Measurements from ENCODE around the gene ATP5F1D. TPM values are rescaled to one million over a fixed set of nuclear protein-coding genes. Genes with fewer than 3 reads are reported as not detected.

Gene ATP5F1D
- total and polyA plus RNA-seq, 2 of the 13 experiments (the other 11 are each of a cell fraction or from before 2014, with no cell fraction given) = 39.4 to 78.7 TPM

- TF ChIP-seq, protein P1, sequence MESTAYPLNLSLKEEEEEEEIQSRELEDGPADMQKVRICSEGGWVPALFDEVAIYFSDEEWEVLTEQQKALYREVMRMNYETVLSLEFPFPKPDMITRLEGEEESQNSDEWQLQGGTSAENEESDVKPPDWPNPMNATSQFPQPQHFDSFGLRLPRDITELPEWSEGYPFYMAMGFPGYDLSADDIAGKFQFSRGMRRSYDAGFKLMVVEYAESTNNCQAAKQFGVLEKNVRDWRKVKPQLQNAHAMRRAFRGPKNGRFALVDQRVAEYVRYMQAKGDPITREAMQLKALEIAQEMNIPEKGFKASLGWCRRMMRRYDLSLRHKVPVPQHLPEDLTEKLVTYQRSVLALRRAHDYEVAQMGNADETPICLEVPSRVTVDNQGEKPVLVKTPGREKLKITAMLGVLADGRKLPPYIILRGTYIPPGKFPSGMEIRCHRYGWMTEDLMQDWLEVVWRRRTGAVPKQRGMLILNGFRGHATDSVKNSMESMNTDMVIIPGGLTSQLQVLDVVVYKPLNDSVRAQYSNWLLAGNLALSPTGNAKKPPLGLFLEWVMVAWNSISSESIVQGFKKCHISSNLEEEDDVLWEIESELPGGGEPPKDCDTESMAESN (CRISPR knock-in tag; conservative IDR thresholded peaks at IDR 0.05) = no peak
- peak; percentile 40 for TF ChIP-seq TEAD3 (CRISPR knock-in tag; optimal IDR thresholded peaks at IDR 0.05; ENCODE audit: borderline replicate concordance)
- TF ChIP-seq CCDC6 (CRISPR knock-in tag; IDR thresholded peaks at IDR 0.05) = no peak
- TF ChIP-seq ZNF253 (CRISPR knock-in tag; IDR thresholded peaks at IDR 0.05; ENCODE audit: borderline replicate concordance) = no peak
- no peak for TF ChIP-seq SATB2 (CRISPR knock-in tag; IDR thresholded peaks at IDR 0.05)
- TF ChIP-seq, protein P2, sequence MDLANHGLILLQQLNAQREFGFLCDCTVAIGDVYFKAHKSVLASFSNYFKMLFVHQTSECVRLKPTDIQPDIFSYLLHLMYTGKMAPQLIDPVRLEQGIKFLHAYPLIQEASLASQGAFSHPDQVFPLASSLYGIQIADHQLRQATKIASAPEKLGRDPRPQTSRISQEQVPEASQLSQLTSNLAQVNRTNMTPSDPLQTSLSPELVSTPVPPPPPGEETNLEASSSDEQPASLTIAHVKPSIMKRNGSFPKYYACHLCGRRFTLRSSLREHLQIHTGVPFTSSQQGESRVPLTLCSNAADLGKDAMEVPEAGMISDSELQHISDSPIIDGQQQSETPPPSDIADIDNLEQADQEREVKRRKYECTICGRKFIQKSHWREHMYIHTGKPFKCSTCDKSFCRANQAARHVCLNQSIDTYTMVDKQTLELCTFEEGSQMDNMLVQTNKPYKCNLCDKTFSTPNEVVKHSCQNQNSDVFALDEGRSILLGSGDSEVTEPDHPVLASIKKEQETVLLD (CRISPR knock-in tag; IDR thresholded peaks at IDR 0.05; ENCODE audit: low read depth) = no peak
- no peak for TF ChIP-seq FOXA1 (IDR thresholded peaks at IDR 0.05)
- TF ChIP-seq FOXA1 (CRISPR knock-in tag; IDR thresholded peaks at IDR 0.05) = no peak
- no peak for TF ChIP-seq ZC3H4 (CRISPR knock-in tag; IDR thresholded peaks at IDR 0.05; ENCODE audit: borderline replicate concordance)
- TF ChIP-seq DNMT3B (CRISPR knock-in tag; conservative IDR thresholded peaks at IDR 0.05) = no peak
- no peak for TF ChIP-seq ZNF367 (CRISPR knock-in tag; IDR thresholded peaks at IDR 0.05; ENCODE audit: borderline replicate concordance)
- TF ChIP-seq ZNF343 (CRISPR knock-in tag; IDR thresholded peaks at IDR 0.05) = no peak
- TF ChIP-seq ZNF24 (IDR thresholded peaks at IDR 0.05) = no peak
- no peak for TF ChIP-seq ZMYM3 (CRISPR knock-in tag; IDR thresholded peaks at IDR 0.05)
- TF ChIP-seq SMARCC2 (IDR thresholded peaks at IDR 0.05) = no peak
- TF ChIP-seq SUZ12 (IDR thresholded peaks at IDR 0.05; ENCODE audit: low read depth, low read length) = no peak
- no peak for TF ChIP-seq STAG1 (CRISPR knock-in tag; IDR thresholded peaks at IDR 0.05)
- TF ChIP-seq, protein P3, sequence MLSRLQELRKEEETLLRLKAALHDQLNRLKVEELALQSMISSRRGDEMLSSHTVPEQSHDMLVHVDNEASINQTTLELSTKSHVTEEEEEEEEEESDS (CRISPR knock-in tag; IDR thresholded peaks at IDR 0.05; ENCODE audit: borderline replicate concordance) = no peak
- TF ChIP-seq TBL1XR1 (IDR thresholded peaks at IDR 0.05; ENCODE audit: borderline replicate concordance, low read length, partially characterized antibody) = no peak
- TF ChIP-seq, protein P4, sequence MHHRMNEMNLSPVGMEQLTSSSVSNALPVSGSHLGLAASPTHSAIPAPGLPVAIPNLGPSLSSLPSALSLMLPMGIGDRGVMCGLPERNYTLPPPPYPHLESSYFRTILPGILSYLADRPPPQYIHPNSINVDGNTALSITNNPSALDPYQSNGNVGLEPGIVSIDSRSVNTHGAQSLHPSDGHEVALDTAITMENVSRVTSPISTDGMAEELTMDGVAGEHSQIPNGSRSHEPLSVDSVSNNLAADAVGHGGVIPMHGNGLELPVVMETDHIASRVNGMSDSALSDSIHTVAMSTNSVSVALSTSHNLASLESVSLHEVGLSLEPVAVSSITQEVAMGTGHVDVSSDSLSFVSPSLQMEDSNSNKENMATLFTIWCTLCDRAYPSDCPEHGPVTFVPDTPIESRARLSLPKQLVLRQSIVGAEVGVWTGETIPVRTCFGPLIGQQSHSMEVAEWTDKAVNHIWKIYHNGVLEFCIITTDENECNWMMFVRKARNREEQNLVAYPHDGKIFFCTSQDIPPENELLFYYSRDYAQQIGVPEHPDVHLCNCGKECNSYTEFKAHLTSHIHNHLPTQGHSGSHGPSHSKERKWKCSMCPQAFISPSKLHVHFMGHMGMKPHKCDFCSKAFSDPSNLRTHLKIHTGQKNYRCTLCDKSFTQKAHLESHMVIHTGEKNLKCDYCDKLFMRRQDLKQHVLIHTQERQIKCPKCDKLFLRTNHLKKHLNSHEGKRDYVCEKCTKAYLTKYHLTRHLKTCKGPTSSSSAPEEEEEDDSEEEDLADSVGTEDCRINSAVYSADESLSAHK (CRISPR knock-in tag; IDR thresholded peaks at IDR 0.05; ENCODE audit: borderline replicate concordance) = no peak
- no peak for TF ChIP-seq ARID2 (CRISPR knock-in tag; IDR thresholded peaks at IDR 0.05; ENCODE audit: borderline replicate concordance)
- peak; percentile 86 for TF ChIP-seq ZNF281 (CRISPR knock-in tag; IDR thresholded peaks at IDR 0.05; ENCODE audit: borderline replicate concordance)
Measured at GRCh38 chr19:1261798-1262622, 20.5 kb downstream of the ATP5F1D start (continued).

Data from HepG2 (cell line).